ENCODE data around the gene FAM193A.

FAM193A gene

DNA sequence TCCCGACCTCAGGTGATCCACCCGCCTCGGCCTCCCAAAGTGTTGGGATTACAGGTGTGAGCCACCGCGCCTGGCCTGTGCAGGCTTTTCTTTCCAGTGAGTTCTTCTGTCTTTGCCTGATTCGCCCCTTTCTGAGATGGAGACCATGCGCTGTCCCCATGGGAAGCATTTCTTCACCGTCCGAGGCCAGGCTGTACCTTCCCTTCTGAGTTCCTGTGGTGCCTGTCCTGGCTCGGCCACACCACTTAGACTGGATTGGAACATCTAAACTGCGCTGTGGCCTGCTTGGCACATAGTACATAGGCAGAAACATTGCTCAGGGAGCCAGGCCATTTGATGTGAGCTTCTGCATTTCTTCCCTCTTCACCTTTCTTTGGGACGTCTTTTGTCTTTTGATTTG, 23.7 kb downstream of the FAM193A start:
- H2AFZ ChIP-seq (ENCODE audit: low read depth, low read length, severe bottlenecking): no peak overlapping the region
- H3K9ac ChIP-seq (ENCODE audit: low read length): no peak overlapping the region
- TF ChIP-seq, protein P1, sequence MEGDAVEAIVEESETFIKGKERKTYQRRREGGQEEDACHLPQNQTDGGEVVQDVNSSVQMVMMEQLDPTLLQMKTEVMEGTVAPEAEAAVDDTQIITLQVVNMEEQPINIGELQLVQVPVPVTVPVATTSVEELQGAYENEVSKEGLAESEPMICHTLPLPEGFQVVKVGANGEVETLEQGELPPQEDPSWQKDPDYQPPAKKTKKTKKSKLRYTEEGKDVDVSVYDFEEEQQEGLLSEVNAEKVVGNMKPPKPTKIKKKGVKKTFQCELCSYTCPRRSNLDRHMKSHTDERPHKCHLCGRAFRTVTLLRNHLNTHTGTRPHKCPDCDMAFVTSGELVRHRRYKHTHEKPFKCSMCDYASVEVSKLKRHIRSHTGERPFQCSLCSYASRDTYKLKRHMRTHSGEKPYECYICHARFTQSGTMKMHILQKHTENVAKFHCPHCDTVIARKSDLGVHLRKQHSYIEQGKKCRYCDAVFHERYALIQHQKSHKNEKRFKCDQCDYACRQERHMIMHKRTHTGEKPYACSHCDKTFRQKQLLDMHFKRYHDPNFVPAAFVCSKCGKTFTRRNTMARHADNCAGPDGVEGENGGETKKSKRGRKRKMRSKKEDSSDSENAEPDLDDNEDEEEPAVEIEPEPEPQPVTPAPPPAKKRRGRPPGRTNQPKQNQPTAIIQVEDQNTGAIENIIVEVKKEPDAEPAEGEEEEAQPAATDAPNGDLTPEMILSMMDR (IDR thresholded peaks at IDR 0.05; ENCODE audit: insufficient read depth, low read length, poor library complexity, severe bottlenecking): no peak
- no peak for TF ChIP-seq EZH2phosphoT487 (conservative IDR thresholded peaks at IDR 0.05; ENCODE audit: low read length)
- H3K27ac ChIP-seq (ENCODE audit: low read depth, low read length): no peak overlapping the region
- H3K9me3 ChIP-seq (ENCODE audit: insufficient read depth, low read length): no peaks in the 10 kb centered on the region
- H3K36me3 ChIP-seq (ENCODE audit: low read length): no peaks in the 10 kb centered on the region
- H3K27me3 ChIP-seq (ENCODE audit: low read length): no peaks in the 10 kb centered on the region
- H3K4me2 ChIP-seq (ENCODE audit: low read depth, low read length, poor library complexity, severe bottlenecking): no peak overlapping the region
- H3K9me2 ChIP-seq (replicated peaks; ENCODE audit: insufficient read depth, low read length): no peaks in the 10 kb centered on the region
- H3F3A ChIP-seq (ENCODE audit: insufficient read depth): no peaks in the 10 kb centered on the region
- peaks cover 7% of the 10 kb centered on the region; the same call in 1 of the 2 replicates for H4K20me1 ChIP-seq (ENCODE audit: low read depth, low read length)
- peaks cover 98% of the 10 kb centered on the region for H3K79me2 ChIP-seq (ENCODE audit: insufficient read depth, low read length)
- H3K4me3 ChIP-seq (ENCODE audit: insufficient read depth, low read length, poor library complexity, severe bottlenecking): no peak overlapping the region

DNA sequence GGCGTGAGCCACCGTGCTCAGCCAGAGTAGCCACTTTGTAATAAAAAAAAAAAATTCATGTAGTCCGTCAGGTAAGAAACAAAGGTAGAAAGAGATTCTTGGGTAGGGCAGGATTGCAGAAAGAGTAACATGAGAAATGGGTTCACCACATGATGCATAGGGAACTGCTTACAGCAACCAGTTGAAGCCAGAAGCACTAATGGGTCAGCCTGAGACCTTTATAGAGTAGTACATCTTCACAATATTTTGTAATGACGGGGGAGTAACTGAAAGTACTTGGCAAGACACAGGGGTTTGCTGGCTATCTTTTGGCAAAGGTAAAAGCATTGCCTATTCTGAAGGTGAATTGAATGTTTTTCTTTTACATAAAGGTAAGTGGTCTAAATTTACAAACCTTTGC, 29.1 kb downstream of the FAM193A start:
- H4K20me1 ChIP-seq (ENCODE audit: low read depth, low read length): no peaks in the 10 kb centered on the region
- H3K4me3 ChIP-seq (ENCODE audit: insufficient read depth, low read length, poor library complexity, severe bottlenecking): no peak overlapping the region
- no peak overlapping the region for H3K9ac ChIP-seq (ENCODE audit: low read length)
- no peaks in the 10 kb centered on the region for H3K9me2 ChIP-seq (replicated peaks; ENCODE audit: insufficient read depth, low read length)
- H3K79me2 ChIP-seq (ENCODE audit: insufficient read depth, low read length): peaks cover 98% of the 10 kb centered on the region
- no peak overlapping the region for H3K4me2 ChIP-seq (ENCODE audit: low read depth, low read length, poor library complexity, severe bottlenecking)
- no peaks in the 10 kb centered on the region for H3K9me3 ChIP-seq (ENCODE audit: insufficient read depth, low read length)
- H2AFZ ChIP-seq (ENCODE audit: low read depth, low read length, severe bottlenecking): no peak overlapping the region
- no peak for TF ChIP-seq EZH2phosphoT487 (conservative IDR thresholded peaks at IDR 0.05; ENCODE audit: low read length)
- TF ChIP-seq, protein P1 (IDR thresholded peaks at IDR 0.05; ENCODE audit: insufficient read depth, low read length, poor library complexity, severe bottlenecking): no peak
- no peaks in the 10 kb centered on the region for H3F3A ChIP-seq (ENCODE audit: insufficient read depth)
- no peaks in the 10 kb centered on the region for H3K27me3 ChIP-seq (ENCODE audit: low read length)
- no peaks in the 10 kb centered on the region for H3K36me3 ChIP-seq (ENCODE audit: low read length)
- no peak overlapping the region for H3K27ac ChIP-seq (ENCODE audit: low read depth, low read length)

DNA sequence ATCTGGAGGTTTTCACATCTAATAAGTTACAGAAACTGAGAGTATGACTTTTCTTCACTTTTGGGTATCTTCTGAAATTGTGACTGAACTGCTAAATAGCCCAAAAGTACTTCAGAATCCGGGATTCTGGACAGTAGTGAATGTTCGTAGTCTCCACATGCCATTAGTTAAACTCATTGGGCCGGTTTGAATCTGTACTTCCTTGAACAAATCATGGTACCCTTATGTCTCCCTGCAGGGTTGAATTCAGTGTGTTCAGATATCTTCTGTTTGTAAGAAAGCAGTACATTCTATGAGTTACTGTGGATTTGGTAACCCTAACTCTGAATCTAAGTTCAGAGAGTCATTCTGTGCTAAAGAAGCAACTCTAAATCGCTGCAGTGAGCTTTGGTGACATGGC, 33.6 kb downstream of the FAM193A start:
- H3K9ac ChIP-seq (ENCODE audit: low read length): no peak overlapping the region
- no peaks in the 10 kb centered on the region for H3K9me2 ChIP-seq (replicated peaks; ENCODE audit: insufficient read depth, low read length)
- H3K27me3 ChIP-seq (ENCODE audit: low read length): no peaks in the 10 kb centered on the region
- H3F3A ChIP-seq (ENCODE audit: insufficient read depth): no peaks in the 10 kb centered on the region
- no peak overlapping the region for H3K4me3 ChIP-seq (ENCODE audit: insufficient read depth, low read length, poor library complexity, severe bottlenecking)
- H3K4me2 ChIP-seq (ENCODE audit: low read depth, low read length, poor library complexity, severe bottlenecking): no peak overlapping the region
- no peak overlapping the region for H2AFZ ChIP-seq (ENCODE audit: low read depth, low read length, severe bottlenecking)
- TF ChIP-seq EZH2phosphoT487 (conservative IDR thresholded peaks at IDR 0.05; ENCODE audit: low read length): no peak
- TF ChIP-seq, protein P1 (IDR thresholded peaks at IDR 0.05; ENCODE audit: insufficient read depth, low read length, poor library complexity, severe bottlenecking): no peak
- no peaks in the 10 kb centered on the region for H3K9me3 ChIP-seq (ENCODE audit: insufficient read depth, low read length)
- no peaks in the 10 kb centered on the region for H3K36me3 ChIP-seq (ENCODE audit: low read length)
- H3K27ac ChIP-seq (ENCODE audit: low read depth, low read length): no peak overlapping the region
- H3K79me2 ChIP-seq (ENCODE audit: insufficient read depth, low read length): peaks cover 95% of the 10 kb centered on the region
- H4K20me1 ChIP-seq (ENCODE audit: low read depth, low read length): no peaks in the 10 kb centered on the region

All from SU-DHL-6 (cell line).